Mesendoderm (in vitro differentiated cells): Measurements from ENCODE around the gene NOB1. TPM values are rescaled to one million over a fixed set of nuclear protein-coding genes. Genes with fewer than 3 reads are reported as not detected.

Experiments
- DNase-seq: peaks from one replicate; pipeline ENCODE4 v3.0.0; 2013
- H2AK5ac ChIP-seq: 2 replicates; pipeline ENCODE4 v1.6.1; 2013; ENCODE audit warnings: low read length, inconsistent platforms
- H2BK120ac ChIP-seq: 2 replicates; pipeline ENCODE4 v1.6.1; 2013; ENCODE audit warnings: low read depth, mild to moderate bottlenecking, low read length, moderate library complexity, mixed read lengths
- H2BK15ac ChIP-seq: replicated peaks from 2 replicates; pipeline ENCODE4 v1.6.1; 2013; ENCODE audit warnings: low read depth, mild to moderate bottlenecking, moderate library complexity
- H2BK5ac ChIP-seq: 2 replicates; pipeline ENCODE4 v1.6.1; 2013; ENCODE audit warnings: low read length, inconsistent platforms
- H3K18ac ChIP-seq: 2 replicates; pipeline ENCODE4 v1.6.1; 2013; ENCODE audit warnings: mild to moderate bottlenecking, low read length, mixed read lengths
- H3K23ac ChIP-seq: one replicate; pipeline ENCODE4 v1.6.1; 2013; ENCODE audit warnings: low read length
- H3K27ac ChIP-seq: 2 replicates; pipeline ENCODE4 v1.5.1; 2013; ENCODE audit warnings: low read depth, mild to moderate bottlenecking, inconsistent platforms, low read length, moderate library complexity
- H3K27me3 ChIP-seq: 2 replicates; pipeline ENCODE4 v1.6.1; 2013; ENCODE audit warnings: low read length, control low read depth, mild to moderate bottlenecking, inconsistent platforms; ENCODE audit not compliant: insufficient read depth, poor library complexity
- H3K36me3 ChIP-seq: 2 replicates; pipeline ENCODE4 v1.6.1; 2013; ENCODE audit warnings: low read length, inconsistent platforms; ENCODE audit not compliant: control insufficient read depth, insufficient read depth
- H3K4ac ChIP-seq: one replicate; pipeline ENCODE4 v1.6.1; 2013; ENCODE audit warnings: low read depth, mild to moderate bottlenecking, low read length, moderate library complexity
- H3K4me1 ChIP-seq: 2 replicates; pipeline ENCODE4 v1.6.1; 2013; ENCODE audit warnings: low read depth, low read length, inconsistent platforms; ENCODE audit not compliant: control insufficient read depth
- H3K4me2 ChIP-seq: 2 replicates; pipeline ENCODE4 v1.6.1; 2013; ENCODE audit warnings: low read length
- H3K4me3 ChIP-seq: 2 replicates; pipeline ENCODE4 v1.5.1; 2013; ENCODE audit warnings: mild to moderate bottlenecking, low read length
- H3K56ac ChIP-seq: one replicate; pipeline ENCODE4 v1.6.1; 2013; ENCODE audit warnings: low read length
- H3K79me1 ChIP-seq: 2 replicates; pipeline ENCODE4 v1.6.1; 2013; ENCODE audit warnings: low read length, inconsistent platforms
- H3K79me2 ChIP-seq: 2 replicates; pipeline ENCODE4 v1.6.1; 2013; ENCODE audit warnings: mild to moderate bottlenecking, low read length; ENCODE audit not compliant: control insufficient read depth, insufficient read depth
- H3K9ac ChIP-seq: 2 replicates; pipeline ENCODE4 v1.6.1; 2013; ENCODE audit warnings: low read length, inconsistent platforms
- H4K5ac ChIP-seq: one replicate; pipeline ENCODE4 v1.6.1; 2013; ENCODE audit warnings: low read length
- H4K8ac ChIP-seq: one replicate; pipeline ENCODE4 v1.6.1; 2013; ENCODE audit warnings: low read depth, mild to moderate bottlenecking, control low read depth, low read length, moderate library complexity
- WGBS: extraction: QIAGEN DNeasy Blood & Tissue Kit; methylation state at CpG from one replicate; pipeline ENCODE4 v1.1.7; 2013; ENCODE audit warnings: low lambda C conversion rate, missing lambda C conversion rate; ENCODE audit not compliant: insufficient coverage; ENCODE audit errors: extremely low coverage; 5-methylcytosine and 5-hydroxymethylcytosine counted together
- small RNA-seq: library from polyadenylated mRNA; stranded (forward); fragments of <200 nt; extraction: miRNeasy Mini kit (QIAGEN cat#:217004); gene quantifications from one replicate; pipeline ENCODE3, GENCODE V24; 2013; ENCODE audit not compliant: insufficient read depth

The NOB1 gene

GRCh38 chr16:69698404-69698803, 56.3 kb downstream of the NOB1 start:
- no peak overlapping the region for H3K4me2 ChIP-seq
- no peak overlapping the region for H3K56ac ChIP-seq
- H2BK120ac ChIP-seq = no peak overlapping the region
- no peaks in the 10 kb centered on the region for H3K79me2 ChIP-seq
- H3K4ac ChIP-seq = no peak overlapping the region
- no peak overlapping the region for H3K18ac ChIP-seq
- no peak overlapping the region for H2AK5ac ChIP-seq
- H3K79me1 ChIP-seq = no peaks in the 10 kb centered on the region
- WGBS = no CpG with 5 or more reads among the region's 3 CpGs
- H4K8ac ChIP-seq = no peak overlapping the region
- peaks cover 7% of the 10 kb centered on the region for H3K36me3 ChIP-seq
- H3K4me1 ChIP-seq = no peaks in the 10 kb centered on the region
- no peak overlapping the region for H3K23ac ChIP-seq
- no peak overlapping the region for H3K9ac ChIP-seq
- no peak overlapping the region for H4K5ac ChIP-seq
- H3K27me3 ChIP-seq = no peaks in the 10 kb centered on the region
- no peak overlapping the region for H3K4me3 ChIP-seq
- DNase-seq = no peak
- H2BK5ac ChIP-seq = no peak overlapping the region
- no peak overlapping the region for H2BK15ac ChIP-seq
- no peak overlapping the region for H3K27ac ChIP-seq

GRCh38 chr16:69693916-69694315, 60.8 kb downstream of the NOB1 start:
- H3K23ac ChIP-seq = no peak overlapping the region
- DNase-seq = no peak
- H3K4me3 ChIP-seq = no peak overlapping the region
- H3K27me3 ChIP-seq = no peaks in the 10 kb centered on the region
- H3K18ac ChIP-seq = no peak overlapping the region
- H2BK120ac ChIP-seq = no peak overlapping the region
- no peak overlapping the region for H2BK15ac ChIP-seq
- H3K9ac ChIP-seq = no peak overlapping the region
- no peaks in the 10 kb centered on the region for H3K79me2 ChIP-seq
- no peak overlapping the region for H2BK5ac ChIP-seq
- no peak overlapping the region for H3K4ac ChIP-seq
- H3K56ac ChIP-seq = no peak overlapping the region
- no peak overlapping the region for H2AK5ac ChIP-seq
- H3K79me1 ChIP-seq = no peaks in the 10 kb centered on the region
- no peak overlapping the region for H4K5ac ChIP-seq
- no peak overlapping the region for H3K27ac ChIP-seq
- no CpG with 5 or more reads among the region's 2 CpGs for WGBS
- H3K4me1 ChIP-seq = no peaks in the 10 kb centered on the region
- H3K36me3 ChIP-seq = peaks cover 23% of the 10 kb centered on the region
- no peak overlapping the region for H4K8ac ChIP-seq
- no peak overlapping the region for H3K4me2 ChIP-seq

GRCh38 chr16:69691980-69692911, 62.5 kb downstream of the NOB1 start:
- no peak overlapping the region for H3K27ac ChIP-seq
- H3K4me3 ChIP-seq = no peak overlapping the region
- no peaks in the 10 kb centered on the region for H3K4me1 ChIP-seq
- no peaks in the 10 kb centered on the region for H3K79me2 ChIP-seq
- no peak overlapping the region for H2BK15ac ChIP-seq
- no peaks in the 10 kb centered on the region for H3K27me3 ChIP-seq
- peaks cover 23% of the 10 kb centered on the region for H3K36me3 ChIP-seq
- H2AK5ac ChIP-seq = no peak overlapping the region
- H4K8ac ChIP-seq = no peak overlapping the region
- DNase-seq = no peak
- no peak overlapping the region for H3K4ac ChIP-seq
- H2BK5ac ChIP-seq = no peak overlapping the region
- H2BK120ac ChIP-seq = no peak overlapping the region
- H3K4me2 ChIP-seq = no peak overlapping the region
- no peak overlapping the region for H4K5ac ChIP-seq
- H3K9ac ChIP-seq = no peak overlapping the region
- no CpG with 5 or more reads among the region's 4 CpGs for WGBS
- no peak overlapping the region for H3K23ac ChIP-seq
- H3K18ac ChIP-seq = no peak overlapping the region
- H3K56ac ChIP-seq = no peak overlapping the region
- no peaks in the 10 kb centered on the region for H3K79me1 ChIP-seq

Small RNA genes lying within 50 kb of the gene (small RNA-seq; reads per million reads assigned to genes)
- gene RF00091 = not detected
